ENCODE results near the gene ATP8B1. TPM values are rescaled to one million over a fixed set of nuclear protein-coding genes. Genes with fewer than 3 reads are reported as not detected.

ATP8B1 gene
- total and polyA plus RNA-seq, 2 donors (not counting 1 experiment from before 2014, with no cell fraction given), result 109 to 125 TPM

- Histone ChIP-seq H3K9me3 (ENCODE audit: control insufficient read depth, insufficient read depth, low read depth, low read length) (no peaks in the 10 kb centered on the region), H3K4me3 (replicated peaks in 1 of 4; ENCODE audit: control extremely low read depth in 1 of 4, insufficient read depth in 1 of 4, low read depth in 3 of 4, low read length in 4 of 4) (peak overlapping the region; percentile 10 to 49 (median 26)), H3K36me3 (ENCODE audit: control insufficient read depth, insufficient read depth, low read length) (no peaks in the 10 kb centered on the region), H3K9ac (ENCODE audit: insufficient read depth, low read length) (no peak overlapping the region), H3K79me2 (ENCODE audit: control insufficient read depth, insufficient read depth, low read length) (peaks cover 93% of the 10 kb centered on the region), H3K27ac (ENCODE audit: insufficient read depth, low read length) (peak overlapping the region; percentile 80), H3K4me1 (ENCODE audit: control insufficient read depth, extremely low read depth, insufficient read depth, low read length) (peaks cover 35% of the 10 kb centered on the region), H4K20me1 (ENCODE audit: control insufficient read depth, extremely low read depth, insufficient read depth, low read length) (no peaks in the 10 kb centered on the region), H3K27me3 (ENCODE audit: control insufficient read depth, insufficient read depth, low read length) (no peaks in the 10 kb centered on the region), H3K4me2 (ENCODE audit: extremely low read depth, insufficient read depth, low read length) (peak overlapping the region; percentile 96), H2AFZ (ENCODE audit: low read length) (no peak overlapping the region)
- peak in 1 of 2 donors; percentile 47 for DNase-seq (ENCODE audit: low read depth in 2 of 2)
- TF ChIP-seq EZH2 (IDR thresholded peaks at IDR 0.05; ENCODE audit: low read length, missing control alignments) (no peak), CTCF (conservative IDR thresholded peaks at IDR 0.05 in 1 of 2, IDR thresholded peaks at IDR 0.05 in 1 of 2; ENCODE audit: low read depth in 1 of 2, low read length in 2 of 2) (no peak)
These were observed 13.4 kb downstream of the ATP8B1 start for GRCh38 chr18:57789759-57790158.

GRCh38 chr18:57789090-57789489, 14.0 kb downstream of the ATP8B1 start:
- Histone ChIP-seq H3K9me3 (ENCODE audit: control insufficient read depth, insufficient read depth, low read depth, low read length) (no peaks in the 10 kb centered on the region), H3K36me3 (ENCODE audit: control insufficient read depth, insufficient read depth, low read length) (peaks cover 2% of the 10 kb centered on the region), H3K79me2 (ENCODE audit: control insufficient read depth, insufficient read depth, low read length) (peaks cover 93% of the 10 kb centered on the region), H3K4me2 (ENCODE audit: extremely low read depth, insufficient read depth, low read length) (peak overlapping the region; percentile 96), H3K4me1 (ENCODE audit: control insufficient read depth, extremely low read depth, insufficient read depth, low read length) (peaks cover 39% of the 10 kb centered on the region), H2AFZ (ENCODE audit: low read length) (no peak overlapping the region), H4K20me1 (ENCODE audit: control insufficient read depth, extremely low read depth, insufficient read depth, low read length) (no peaks in the 10 kb centered on the region), H3K9ac (ENCODE audit: insufficient read depth, low read length) (peak overlapping the region; percentile 20), H3K27me3 (ENCODE audit: control insufficient read depth, insufficient read depth, low read length) (no peaks in the 10 kb centered on the region), H3K27ac (ENCODE audit: insufficient read depth, low read length) (peak overlapping the region; percentile 80), H3K4me3 (replicated peaks in 1 of 4; ENCODE audit: control extremely low read depth in 1 of 4, insufficient read depth in 1 of 4, low read depth in 3 of 4, low read length in 4 of 4) (peak overlapping the region; percentile 24 to 49 (median 28))
- TF ChIP-seq EZH2 (IDR thresholded peaks at IDR 0.05; ENCODE audit: low read length, missing control alignments) (no peak), CTCF (conservative IDR thresholded peaks at IDR 0.05 in 1 of 2, IDR thresholded peaks at IDR 0.05 in 1 of 2; ENCODE audit: low read depth in 1 of 2, low read length in 2 of 2) (no peak)
- DNase-seq (ENCODE audit: low read depth in 2 of 2), result peak; percentile 75 to 91

- Histone ChIP-seq H3K36me3 (ENCODE audit: control insufficient read depth, insufficient read depth, low read length) (peaks cover 2% of the 10 kb centered on the region), H3K27me3 (ENCODE audit: control insufficient read depth, insufficient read depth, low read length) (no peaks in the 10 kb centered on the region), H3K9ac (ENCODE audit: insufficient read depth, low read length) (no peak overlapping the region), H3K79me2 (ENCODE audit: control insufficient read depth, insufficient read depth, low read length) (peaks cover 93% of the 10 kb centered on the region), H3K4me3 (replicated peaks in 1 of 4; ENCODE audit: control extremely low read depth in 1 of 4, insufficient read depth in 1 of 4, low read depth in 3 of 4, low read length in 4 of 4) (no peak overlapping the region), H2AFZ (ENCODE audit: low read length) (no peak overlapping the region), H3K4me2 (ENCODE audit: extremely low read depth, insufficient read depth, low read length) (no peak overlapping the region), H3K4me1 (ENCODE audit: control insufficient read depth, extremely low read depth, insufficient read depth, low read length) (peaks cover 29% of the 10 kb centered on the region), H3K9me3 (ENCODE audit: control insufficient read depth, insufficient read depth, low read depth, low read length) (no peaks in the 10 kb centered on the region), H3K27ac (ENCODE audit: insufficient read depth, low read length) (peak overlapping the region; percentile 20), H4K20me1 (ENCODE audit: control insufficient read depth, extremely low read depth, insufficient read depth, low read length) (no peaks in the 10 kb centered on the region)
- no peak for DNase-seq (ENCODE audit: low read depth in 2 of 2)
- TF ChIP-seq CTCF (conservative IDR thresholded peaks at IDR 0.05 in 1 of 2, IDR thresholded peaks at IDR 0.05 in 1 of 2; ENCODE audit: low read depth in 1 of 2, low read length in 2 of 2) (no peak), EZH2 (IDR thresholded peaks at IDR 0.05; ENCODE audit: low read length, missing control alignments) (no peak)
These were observed 15.9 kb downstream of the ATP8B1 start for GRCh38 chr18:57787068-57787685.

All from fibroblast of lung (primary cell).